A549 (cell line): ENCODE measurements around the gene ZNF474. TPM values are rescaled to one million over a fixed set of nuclear protein-coding genes. Genes with fewer than 3 reads are reported as not detected.
A peak's percentile ranks its signal among the peaks of the same experiment; 100 is the strongest.

ENCODE experiments used
- ATAC-seq, 2 experiments: fragments of 200-7000 bp in 1 of 2; fragments of >200 bp in 1 of 2; cut with Nextera tagmentation in 1 of 2; cut with Tn5 transposase in 1 of 2; 3 replicates each; pipeline versions ENCODE4 v1.8.0 to v1.9.1; 2018 to 2020; ENCODE audit warnings: mild to moderate bottlenecking in 1 of 2, moderate library complexity in 1 of 2
- CTCF ChIA-PET: fragments of 300-600 bp; sonication (Branson Sonifier 250); formaldehyde crosslinking; extraction: SDS; loops from one replicate; lab custom pipeline; 2021; ENCODE audit warnings: antibody characterized with exemption, inconsistent platforms; lab: Yijun Ruan, JAX
- POLR2A ChIA-PET: fragments of 350-600 bp; formaldehyde crosslinking; extraction: SDS; loops from one replicate; lab custom pipeline; 2021; ENCODE audit warnings: antibody characterized with exemption, inconsistent platforms; lab: Yijun Ruan, JAX
- DNase-seq, 2 experiments: peaks; one replicate each; pipeline versions ENCODE4 v3.0.0 to v3.0.0-alpha.2; 2011 to 2016; ENCODE audit warnings: low read depth in 1 of 2, low spot score in 1 of 2
- FAIRE-seq: peaks from 2 replicates; lab custom pipeline; 2011; peaks lifted over from hg19 to GRCh38; lab: Jason Lieb, UNC
- H3K27ac ChIP-seq, 2 experiments: fragments of >200 bp; sonication (Bioruptor Twin); formaldehyde crosslinking; 3 replicates each; pipeline ENCODE4 v1.5.1; 2016 to 2017
- H3K4me1 ChIP-seq: fragments of >200 bp; sonication (Bioruptor Twin); formaldehyde crosslinking; 3 replicates; pipeline ENCODE4 v1.6.1; 2016
- H3K4me2 ChIP-seq: fragments of >200 bp; sonication (Bioruptor Twin); formaldehyde crosslinking; 3 replicates; pipeline ENCODE4 v1.6.1; 2016
- H3K4me3 ChIP-seq: fragments of >200 bp; sonication (Bioruptor Twin); formaldehyde crosslinking; 3 replicates; pipeline ENCODE4 v1.5.1; 2016
- H3K9me3 ChIP-seq: fragments of >200 bp; sonication (Bioruptor Twin); formaldehyde crosslinking; 3 replicates; pipeline ENCODE4 v1.6.1; 2016
- CEBPB ChIP-seq, 2 experiments: fragments of >200 bp in 1 of 2; sonication (Bioruptor Twin) in 1 of 2; formaldehyde crosslinking in 1 of 2; IDR thresholded peaks; 2 replicates each; pipeline ENCODE4 v1.6.1; 2012 to 2016
- ESRRA ChIP-seq: fragments of 150-350 bp; IDR thresholded peaks from 2 replicates; pipeline ENCODE4 v1.6.1; 2014; ENCODE audit warnings: mild to moderate bottlenecking, low read length, borderline replicate concordance
- FOXS1 ChIP-seq: fragments of 250-450 bp; sonication (Bioruptor Pico); IDR thresholded peaks from 2 replicates; pipeline ENCODE4 v1.5.0; 2020; ENCODE audit warnings: mild to moderate bottlenecking, moderate library complexity
- GATA3 ChIP-seq: IDR thresholded peaks from 2 replicates; pipeline ENCODE4 v1.6.1; 2012; ENCODE audit warnings: borderline replicate concordance
- HEYL ChIP-seq: fragments of 250-450 bp; sonication (Bioruptor Pico); IDR thresholded peaks from 2 replicates; pipeline ENCODE4 v1.8.0; 2021; ENCODE audit warnings: mild to moderate bottlenecking, moderate library complexity
- HOXA7 ChIP-seq: fragments of 250-450 bp; sonication (Bioruptor Pico); IDR thresholded peaks from 2 replicates; pipeline ENCODE4 v1.5.0; 2020; ENCODE audit warnings: mild to moderate bottlenecking, moderate library complexity
- HOXB13 ChIP-seq: fragments of 250-450 bp; sonication (Bioruptor Pico); IDR thresholded peaks from 2 replicates; pipeline ENCODE4 v1.5.0; 2020; ENCODE audit warnings: low read depth, mild to moderate bottlenecking, moderate library complexity
- JUNB ChIP-seq: fragments of >200 bp; sonication (Bioruptor Twin); formaldehyde crosslinking; IDR thresholded peaks from 2 replicates; pipeline ENCODE4 v1.6.1; 2016
- MAZ ChIP-seq: fragments of 150-350 bp; IDR thresholded peaks from 2 replicates; pipeline ENCODE4 v1.6.1; 2014; ENCODE audit warnings: antibody characterized with exemption, low read depth, low read length, borderline replicate concordance
- MYC ChIP-seq: IDR thresholded peaks from 2 replicates; pipeline ENCODE4 v1.6.1; 2012; ENCODE audit warnings: mild to moderate bottlenecking, inconsistent platforms, low read length, improper control_type of control experiment, borderline replicate concordance
- NFE2L2 ChIP-seq: fragments of 150-350 bp; conservative IDR thresholded peaks from 2 replicates; pipeline ENCODE4 v1.6.1; 2014; ENCODE audit warnings: low read length
- NPAS2 ChIP-seq: fragments of 250-450 bp; sonication (Bioruptor Pico); IDR thresholded peaks from 2 replicates; pipeline ENCODE4 v1.8.0; 2022; ENCODE audit warnings: mild to moderate bottlenecking, moderate library complexity, borderline replicate concordance
- NR3C1 ChIP-seq: fragments of >200 bp; sonication (Bioruptor Twin); formaldehyde crosslinking; IDR thresholded peaks from 3 replicates; pipeline ENCODE4 v1.6.1; 2017
- POLR2A ChIP-seq: IDR thresholded peaks from 2 replicates; pipeline ENCODE4 v1.6.1; 2012; ENCODE audit warnings: mild to moderate bottlenecking, low read length
- RAD21 ChIP-seq, 2 experiments: fragments of >200 bp in 1 of 2; sonication (Bioruptor Twin) in 1 of 2; formaldehyde crosslinking in 1 of 2; IDR thresholded peaks in 1 of 2; conservative IDR thresholded peaks in 1 of 2; 2 replicates in 1 of 2; 3 replicates in 1 of 2; pipeline ENCODE4 v1.6.1; 2012 to 2018; ENCODE audit warnings: inconsistent platforms in 1 of 2
- RARB ChIP-seq: fragments of 250-450 bp; sonication (Bioruptor Pico); IDR thresholded peaks from 2 replicates; pipeline ENCODE4 v1.8.0; 2021; ENCODE audit warnings: mild to moderate bottlenecking, moderate library complexity
- RFX5 ChIP-seq: fragments of 450-650 bp; IDR thresholded peaks from 2 replicates; pipeline ENCODE4 v1.7.1; 2014; ENCODE audit warnings: antibody characterized with exemption, mild to moderate bottlenecking, moderate library complexity
- SMC3 ChIP-seq: fragments of >200 bp; sonication (Bioruptor Twin); formaldehyde crosslinking; IDR thresholded peaks from 3 replicates; pipeline ENCODE4 v1.6.1; 2018; ENCODE audit warnings: inconsistent platforms
- TFCP2L1 ChIP-seq: fragments of 250-450 bp; sonication (Bioruptor Pico); IDR thresholded peaks from 2 replicates; pipeline ENCODE4 v1.5.0; 2021; ENCODE audit warnings: mild to moderate bottlenecking
- ZSCAN20 ChIP-seq: fragments of 250-450 bp; sonication (Bioruptor Pico); IDR thresholded peaks from 2 replicates; pipeline ENCODE4 v1.8.0; 2022; ENCODE audit warnings: mild to moderate bottlenecking, moderate library complexity
- WGBS: methylation state at CpG from one replicate; pipeline ENCODE4 v1.1.6; 2017; ENCODE audit errors: missing lambda C conversion rate; 5-methylcytosine and 5-hydroxymethylcytosine counted together
- polyA plus RNA-seq, 4 experiments: library from polyadenylated mRNA; depleted of rRNA in 3 of 4; stranded (reverse); fragments of >200 nt; fragmentation: RNase III in 1 of 4; extraction: RNeasy Plus Mini Kit Qiagen cat#74134 plus additional on column Dnase treatment in 1 of 4; gene quantifications; 2 replicates in 3 of 4; 3 replicates in 1 of 4; pipeline ENCODE4 v1.2.3, GENCODE V29; 2011 to 2017
- TF ChIP-seq, protein P1 (sequence below): fragments of 150-350 bp; IDR thresholded peaks from 2 replicates; pipeline ENCODE4 v1.6.1; 2014; ENCODE audit warnings: low read depth, mild to moderate bottlenecking, low read length
- TF ChIP-seq, protein P2 (sequence below): fragments of >200 bp; sonication (Bioruptor Twin); formaldehyde crosslinking; IDR thresholded peaks from 3 replicates; pipeline ENCODE4 v1.5.1; 2016
- TF ChIP-seq, protein P3 (sequence below): IDR thresholded peaks from 2 replicates; pipeline ENCODE4 v1.6.1; 2012
- TF ChIP-seq, protein P4 (sequence below): fragments of >200 bp; sonication (Bioruptor Twin); formaldehyde crosslinking; IDR thresholded peaks from 2 replicates; pipeline ENCODE4 v1.6.1; 2016
- TF ChIP-seq, protein P5 (sequence below): fragments of 450-650 bp; IDR thresholded peaks from 2 replicates; pipeline ENCODE4 v1.6.1; 2014; ENCODE audit warnings: antibody characterized with exemption

ZNF474 gene
- polyA plus RNA-seq, 2 of the 4 experiments (the other 2 are of a cell fraction): 0.15 to 0.30 TPM

DNA sequence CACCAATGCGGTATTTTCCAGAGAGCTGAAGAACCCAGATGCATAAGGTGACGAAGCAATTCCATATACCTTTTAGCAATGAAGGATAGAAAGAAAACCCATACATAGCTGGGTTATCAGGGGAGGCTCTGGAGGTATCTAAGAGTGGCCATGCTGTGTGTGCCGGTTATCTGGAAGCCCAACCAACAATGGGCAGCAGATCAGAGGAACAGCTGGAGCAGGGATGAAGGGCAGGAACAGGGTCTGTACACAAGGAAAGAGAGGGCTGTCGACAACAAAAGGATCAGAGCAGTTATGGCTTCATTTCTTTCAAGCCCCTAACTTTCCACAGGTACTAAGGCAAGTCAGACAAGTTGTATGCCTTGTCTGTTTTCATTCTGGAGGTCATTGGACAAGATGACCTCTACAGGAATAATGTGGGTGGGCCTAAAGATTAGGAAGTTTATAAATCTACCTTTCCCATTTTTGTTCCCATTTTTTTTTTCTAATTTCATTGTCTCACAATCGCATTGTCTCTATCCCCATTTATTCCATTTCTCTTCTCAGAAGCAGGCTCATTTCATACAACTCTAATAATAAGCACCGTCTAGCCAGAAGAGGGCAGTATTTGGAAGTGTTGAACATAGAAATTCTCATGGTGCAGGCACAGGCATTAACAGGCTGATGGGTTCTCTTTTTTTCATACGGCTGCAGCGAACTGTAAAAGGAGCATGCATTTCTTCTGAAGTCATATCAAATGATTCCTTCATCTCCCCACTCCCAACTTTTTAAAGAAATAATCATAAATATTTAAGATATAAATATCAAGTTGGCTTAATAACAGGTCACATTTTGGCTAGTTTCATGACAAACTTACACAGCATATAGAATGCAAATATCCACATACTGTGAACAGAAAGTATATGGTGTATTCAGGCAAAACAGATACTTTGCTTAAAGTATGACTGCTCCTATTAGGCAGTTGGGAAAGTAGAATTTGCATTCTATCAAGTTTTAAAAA, 63.5 kb downstream of the ZNF474 start:
- 25% methylated on average over 8 of the region's 8 CpGs for WGBS
- POLR2A ChIA-PET: no interaction called here
- FAIRE-seq: no peak

DNA sequence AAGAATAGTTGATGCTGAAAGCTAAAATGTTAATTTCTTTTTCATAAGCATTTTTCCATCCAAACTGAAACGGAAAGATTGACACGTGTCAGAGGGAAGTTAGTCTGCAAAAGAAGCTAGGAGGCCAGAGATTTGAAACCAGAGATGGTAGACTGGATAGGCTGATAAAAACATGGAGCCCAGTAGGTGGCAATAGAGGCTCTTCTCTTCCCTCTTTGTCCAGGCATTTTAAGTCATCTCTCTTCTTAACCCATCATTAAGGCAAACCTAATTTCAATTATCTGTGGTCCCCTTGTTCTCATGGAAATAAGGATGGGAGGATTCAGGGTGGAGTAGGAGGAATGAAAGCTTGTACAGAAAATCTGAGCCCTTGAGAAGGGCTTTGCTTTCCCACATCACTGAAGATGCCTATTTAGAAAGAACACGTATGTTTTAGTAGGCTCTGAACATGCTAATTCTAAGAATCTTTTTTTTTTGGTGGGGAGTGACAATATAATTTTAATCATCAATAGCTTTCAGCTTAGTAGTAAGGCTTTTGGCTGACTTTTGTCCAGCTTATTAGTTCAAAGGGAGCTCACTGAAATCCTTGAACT, 66.6 kb downstream of the ZNF474 start:
- H3K27ac ChIP-seq: no peak overlapping the region
- no peak overlapping the region for H3K4me2 ChIP-seq
- FAIRE-seq (no peak), DNase-seq (peak; percentile 19 to 46), ATAC-seq (peak; percentile 71 to 88; a peak in 3 of 6 replicates)
- 25% methylated on average over 3 of the region's 3 CpGs for WGBS
- ChIA-PET CTCF (interaction anchor here (0.6 to 1.9 kb wide), 20 partner anchors 9 to 309 kb away, joined by 3 to 10 read pairs (median 3); no protein-coding TSS in a partner anchor), POLR2A (no interaction called here)
- H3K9me3 ChIP-seq: no peaks in the 10 kb centered on the region
- no peak overlapping the region for H3K4me3 ChIP-seq
- TF ChIP-seq, protein P1, sequence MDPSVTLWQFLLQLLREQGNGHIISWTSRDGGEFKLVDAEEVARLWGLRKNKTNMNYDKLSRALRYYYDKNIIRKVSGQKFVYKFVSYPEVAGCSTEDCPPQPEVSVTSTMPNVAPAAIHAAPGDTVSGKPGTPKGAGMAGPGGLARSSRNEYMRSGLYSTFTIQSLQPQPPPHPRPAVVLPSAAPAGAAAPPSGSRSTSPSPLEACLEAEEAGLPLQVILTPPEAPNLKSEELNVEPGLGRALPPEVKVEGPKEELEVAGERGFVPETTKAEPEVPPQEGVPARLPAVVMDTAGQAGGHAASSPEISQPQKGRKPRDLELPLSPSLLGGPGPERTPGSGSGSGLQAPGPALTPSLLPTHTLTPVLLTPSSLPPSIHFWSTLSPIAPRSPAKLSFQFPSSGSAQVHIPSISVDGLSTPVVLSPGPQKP: no peak
- TF ChIP-seq, protein P2, sequence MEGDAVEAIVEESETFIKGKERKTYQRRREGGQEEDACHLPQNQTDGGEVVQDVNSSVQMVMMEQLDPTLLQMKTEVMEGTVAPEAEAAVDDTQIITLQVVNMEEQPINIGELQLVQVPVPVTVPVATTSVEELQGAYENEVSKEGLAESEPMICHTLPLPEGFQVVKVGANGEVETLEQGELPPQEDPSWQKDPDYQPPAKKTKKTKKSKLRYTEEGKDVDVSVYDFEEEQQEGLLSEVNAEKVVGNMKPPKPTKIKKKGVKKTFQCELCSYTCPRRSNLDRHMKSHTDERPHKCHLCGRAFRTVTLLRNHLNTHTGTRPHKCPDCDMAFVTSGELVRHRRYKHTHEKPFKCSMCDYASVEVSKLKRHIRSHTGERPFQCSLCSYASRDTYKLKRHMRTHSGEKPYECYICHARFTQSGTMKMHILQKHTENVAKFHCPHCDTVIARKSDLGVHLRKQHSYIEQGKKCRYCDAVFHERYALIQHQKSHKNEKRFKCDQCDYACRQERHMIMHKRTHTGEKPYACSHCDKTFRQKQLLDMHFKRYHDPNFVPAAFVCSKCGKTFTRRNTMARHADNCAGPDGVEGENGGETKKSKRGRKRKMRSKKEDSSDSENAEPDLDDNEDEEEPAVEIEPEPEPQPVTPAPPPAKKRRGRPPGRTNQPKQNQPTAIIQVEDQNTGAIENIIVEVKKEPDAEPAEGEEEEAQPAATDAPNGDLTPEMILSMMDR: peak; percentile 62
- TF ChIP-seq CEBPB (IDR thresholded peaks at IDR 0.05): no peak
- no peak for TF ChIP-seq HEYL
- TF ChIP-seq SMC3: peak; percentile 52
- peak; percentile 63 to 66 for TF ChIP-seq RAD21 (conservative IDR thresholded peaks at IDR 0.05 in 1 of 2, IDR thresholded peaks at IDR 0.05 in 1 of 2)
- no peaks in the 10 kb centered on the region for H3K4me1 ChIP-seq

More for the DNA sequence above, 63.5 kb downstream of the ZNF474 start:
- no peaks in the 10 kb centered on the region for H3K4me1 ChIP-seq
- DNase-seq (peak; percentile 34 to 58), ATAC-seq (peak; percentile 85 to 94; a peak in 5 of 6 replicates)
- no peaks in the 10 kb centered on the region for H3K9me3 ChIP-seq
- no peak overlapping the region for H3K4me3 ChIP-seq
- CTCF ChIA-PET: no interaction called here
- H3K4me2 ChIP-seq: no peak overlapping the region
- TF ChIP-seq MYC: no peak
- no peak for TF ChIP-seq FOXS1 (CRISPR knock-in tag)
- TF ChIP-seq NPAS2 (CRISPR knock-in tag): no peak
- TF ChIP-seq HOXB13 (CRISPR knock-in tag): no peak
- TF ChIP-seq RAD21 (conservative IDR thresholded peaks at IDR 0.05 in 1 of 2, IDR thresholded peaks at IDR 0.05 in 1 of 2): peak; percentile 49 to 54; a peak in 4 of 5 replicates
- TF ChIP-seq SMC3: peak; percentile 48; the same call in 2 of the 3 replicates
- TF ChIP-seq GATA3: no peak
- TF ChIP-seq, protein P2: peak; percentile 63
- H3K27ac ChIP-seq: no peak overlapping the region; a peak in 1 of 6 replicates

DNA sequence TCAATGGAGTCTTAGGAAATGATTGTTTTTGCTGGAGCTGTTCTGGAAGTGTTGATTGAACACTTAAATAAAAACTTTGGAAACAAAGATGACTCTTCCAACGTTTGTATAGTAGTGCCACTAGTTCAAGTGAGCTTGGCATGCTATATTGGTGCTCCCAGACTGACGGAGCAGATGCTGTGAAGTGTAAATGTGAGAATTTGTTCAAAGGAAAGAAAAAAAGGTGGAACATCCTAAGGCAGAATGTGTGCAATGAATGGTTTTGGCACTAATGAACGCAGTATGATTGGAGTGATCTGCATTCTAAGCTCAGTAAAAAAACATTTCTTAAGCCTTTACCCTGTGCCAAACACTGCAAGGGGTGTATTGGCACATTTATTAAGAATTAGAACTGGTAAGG, 69.8 kb downstream of the ZNF474 start:
- no peak for FAIRE-seq
- POLR2A ChIA-PET: no interaction called here
- whole genome bisulfite sequencing: 2% methylated on average over 3 of the region's 3 CpGs

More for the DNA sequence above, 69.8 kb downstream of the ZNF474 start:
- TF ChIP-seq JUNB: no peak
- no peak for TF ChIP-seq NFE2L2
- no peak for TF ChIP-seq TFCP2L1 (CRISPR knock-in tag)
- no peak for TF ChIP-seq RARB
- TF ChIP-seq, protein P3, sequence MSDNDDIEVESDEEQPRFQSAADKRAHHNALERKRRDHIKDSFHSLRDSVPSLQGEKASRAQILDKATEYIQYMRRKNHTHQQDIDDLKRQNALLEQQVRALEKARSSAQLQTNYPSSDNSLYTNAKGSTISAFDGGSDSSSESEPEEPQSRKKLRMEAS: no peak
- TF ChIP-seq SMC3: no peak
- TF ChIP-seq ESRRA: no peak
- TF ChIP-seq MAZ: no peak
- TF ChIP-seq NR3C1: no peak
- TF ChIP-seq, protein P4, sequence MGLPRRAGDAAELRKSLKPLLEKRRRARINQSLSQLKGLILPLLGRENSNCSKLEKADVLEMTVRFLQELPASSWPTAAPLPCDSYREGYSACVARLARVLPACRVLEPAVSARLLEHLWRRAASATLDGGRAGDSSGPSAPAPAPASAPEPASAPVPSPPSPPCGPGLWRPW: no peak
- TF ChIP-seq ZSCAN20 (CRISPR knock-in tag): no peak
- TF ChIP-seq HOXA7: no peak
- TF ChIP-seq, protein P5, sequence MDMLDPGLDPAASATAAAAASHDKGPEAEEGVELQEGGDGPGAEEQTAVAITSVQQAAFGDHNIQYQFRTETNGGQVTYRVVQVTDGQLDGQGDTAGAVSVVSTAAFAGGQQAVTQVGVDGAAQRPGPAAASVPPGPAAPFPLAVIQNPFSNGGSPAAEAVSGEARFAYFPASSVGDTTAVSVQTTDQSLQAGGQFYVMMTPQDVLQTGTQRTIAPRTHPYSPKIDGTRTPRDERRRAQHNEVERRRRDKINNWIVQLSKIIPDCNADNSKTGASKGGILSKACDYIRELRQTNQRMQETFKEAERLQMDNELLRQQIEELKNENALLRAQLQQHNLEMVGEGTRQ: no peak
- no peak for TF ChIP-seq POLR2A
- TF ChIP-seq RFX5: no peak
- no peak for DNase-seq
- no peak for ATAC-seq
- Histone ChIP-seq H3K27ac (no peak overlapping the region), H3K9me3 (no peaks in the 10 kb centered on the region), H3K4me2 (no peak overlapping the region), H3K4me3 (no peak overlapping the region), H3K4me1 (no peaks in the 10 kb centered on the region)
- CTCF ChIA-PET: no interaction called here
